Type B pancreatic cell (in vitro differentiated cells): ENCODE results near the gene SCARB1. TPM values are rescaled to one million over a fixed set of nuclear protein-coding genes. Genes with fewer than 3 reads are reported as not detected.

ENCODE experiments used
- DNase-seq: peaks from one replicate; pipeline ENCODE4 v3.0.0; 2021; ENCODE audit warnings: mixed read lengths; ENCODE audit not compliant: unreplicated experiment; ENCODE audit errors: extremely low spot score
- H3K27ac Mint-ChIP-seq: 2 replicates; pipeline ENCODE4 v1.8.0; 2021; ENCODE audit warnings: mild to moderate bottlenecking, mixed read lengths
- H3K27me3 Mint-ChIP-seq: 2 replicates; pipeline ENCODE4 v1.8.0; 2021; ENCODE audit warnings: mixed read lengths
- H3K36me3 Mint-ChIP-seq: 2 replicates; pipeline ENCODE4 v1.8.0; 2021; ENCODE audit warnings: mixed read lengths
- H3K4me1 Mint-ChIP-seq: one replicate; pipeline ENCODE4 v1.8.0; 2021; ENCODE audit warnings: mixed read lengths; ENCODE audit not compliant: unreplicated experiment
- H3K4me3 Mint-ChIP-seq: 2 replicates; pipeline ENCODE4 v1.8.0; 2021; ENCODE audit warnings: mild to moderate bottlenecking, mixed read lengths
- H3K9me3 Mint-ChIP-seq: 2 replicates; pipeline ENCODE4 v1.8.0; 2021; ENCODE audit warnings: mixed read lengths
- total RNA-seq: library from RNA; stranded (reverse); gene quantifications from 2 replicates; pipeline ENCODE4 v1.2.1, GENCODE V29; 2021; ENCODE audit warnings: low replicate concordance
- TF ChIP-seq, protein P1 (sequence below): fragments of 200-600 bp; sonication (generic); conservative IDR thresholded peaks from 2 replicates; pipeline ENCODE4 v1.5.0; 2021; ENCODE audit warnings: antibody characterized with exemption, mild to moderate bottlenecking

SCARB1 gene
- total RNA-seq, 1 donor from 2014 or later: 23.4 TPM

DNA sequence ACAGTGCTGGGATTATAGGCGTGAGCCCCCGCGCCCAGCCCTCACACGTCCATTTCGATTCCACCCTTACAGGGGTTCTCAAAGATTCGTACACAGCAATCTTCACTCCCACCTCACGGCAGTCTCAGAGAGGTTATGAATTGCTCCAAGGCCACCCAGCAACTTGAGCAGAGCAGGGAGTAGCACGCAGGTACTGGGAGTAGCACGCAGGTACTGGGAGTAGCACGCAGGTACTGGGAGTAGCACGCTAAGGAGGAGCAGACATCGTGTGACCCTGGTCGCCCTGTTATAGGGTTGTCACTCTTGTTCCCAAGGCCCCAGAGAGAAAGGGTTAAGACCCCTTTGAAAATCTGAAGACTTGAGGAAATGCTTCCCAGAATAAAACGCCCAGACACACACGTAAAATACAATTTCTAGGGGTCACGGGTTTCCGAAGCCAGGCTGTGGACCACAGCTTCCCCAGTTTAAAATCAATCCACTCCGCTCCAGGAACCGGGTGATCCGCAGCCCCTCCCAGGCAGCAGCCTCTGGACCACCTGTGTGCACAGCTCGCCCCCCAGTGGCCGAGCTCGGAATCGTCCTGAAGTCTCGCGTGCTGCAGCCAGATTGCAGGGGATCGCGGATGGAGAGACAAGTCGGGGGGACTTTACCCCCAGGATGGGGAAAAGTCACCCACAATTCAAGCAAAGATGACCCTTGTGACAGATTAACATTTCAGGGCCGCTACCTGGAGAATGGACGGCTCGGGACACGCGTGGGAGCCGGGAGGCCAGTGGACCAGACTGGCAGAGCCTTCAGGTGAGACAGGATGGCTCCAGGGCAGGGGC is 92.0 kb downstream of the SCARB1 start:
- no peaks in the 10 kb centered on the region for H3K36me3 Mint-ChIP-seq
- peak; percentile 91 for DNase-seq
- TF ChIP-seq, protein P1, sequence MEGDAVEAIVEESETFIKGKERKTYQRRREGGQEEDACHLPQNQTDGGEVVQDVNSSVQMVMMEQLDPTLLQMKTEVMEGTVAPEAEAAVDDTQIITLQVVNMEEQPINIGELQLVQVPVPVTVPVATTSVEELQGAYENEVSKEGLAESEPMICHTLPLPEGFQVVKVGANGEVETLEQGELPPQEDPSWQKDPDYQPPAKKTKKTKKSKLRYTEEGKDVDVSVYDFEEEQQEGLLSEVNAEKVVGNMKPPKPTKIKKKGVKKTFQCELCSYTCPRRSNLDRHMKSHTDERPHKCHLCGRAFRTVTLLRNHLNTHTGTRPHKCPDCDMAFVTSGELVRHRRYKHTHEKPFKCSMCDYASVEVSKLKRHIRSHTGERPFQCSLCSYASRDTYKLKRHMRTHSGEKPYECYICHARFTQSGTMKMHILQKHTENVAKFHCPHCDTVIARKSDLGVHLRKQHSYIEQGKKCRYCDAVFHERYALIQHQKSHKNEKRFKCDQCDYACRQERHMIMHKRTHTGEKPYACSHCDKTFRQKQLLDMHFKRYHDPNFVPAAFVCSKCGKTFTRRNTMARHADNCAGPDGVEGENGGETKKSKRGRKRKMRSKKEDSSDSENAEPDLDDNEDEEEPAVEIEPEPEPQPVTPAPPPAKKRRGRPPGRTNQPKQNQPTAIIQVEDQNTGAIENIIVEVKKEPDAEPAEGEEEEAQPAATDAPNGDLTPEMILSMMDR: peak; percentile 98
- H3K9me3 Mint-ChIP-seq: no peaks in the 10 kb centered on the region
- H3K27ac Mint-ChIP-seq: peak overlapping the region; percentile 26
- peak overlapping the region; percentile 65 for H3K4me3 Mint-ChIP-seq
- peaks cover 6% of the 10 kb centered on the region for H3K27me3 Mint-ChIP-seq
- peaks cover 27% of the 10 kb centered on the region for H3K4me1 Mint-ChIP-seq

DNA sequence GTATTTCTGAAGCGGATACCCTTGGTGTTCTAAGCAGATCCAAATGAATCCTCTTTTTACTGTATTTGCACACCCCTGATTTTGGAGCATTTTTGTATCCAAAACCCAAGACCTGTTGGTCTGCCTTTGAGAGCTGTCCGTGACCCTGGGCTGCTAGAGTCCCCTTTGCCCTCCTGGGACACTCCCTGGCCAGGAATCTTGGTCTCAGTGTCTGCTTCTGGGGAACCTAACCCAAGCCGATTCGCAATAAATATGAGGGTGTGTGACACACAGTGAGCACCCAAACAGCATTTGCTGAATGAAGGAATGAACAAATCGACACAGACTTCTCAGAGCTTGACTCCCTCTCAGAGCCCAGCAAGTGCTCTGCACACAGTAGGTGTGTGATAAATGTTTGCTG is 92.9 kb downstream of the SCARB1 start:
- H3K27ac Mint-ChIP-seq: no peak overlapping the region
- H3K4me3 Mint-ChIP-seq: no peak overlapping the region
- TF ChIP-seq, protein P1: no peak
- H3K36me3 Mint-ChIP-seq: no peaks in the 10 kb centered on the region
- no peaks in the 10 kb centered on the region for H3K9me3 Mint-ChIP-seq
- peaks cover 6% of the 10 kb centered on the region for H3K27me3 Mint-ChIP-seq
- no peak for DNase-seq
- H3K4me1 Mint-ChIP-seq: peaks cover 30% of the 10 kb centered on the region

DNA sequence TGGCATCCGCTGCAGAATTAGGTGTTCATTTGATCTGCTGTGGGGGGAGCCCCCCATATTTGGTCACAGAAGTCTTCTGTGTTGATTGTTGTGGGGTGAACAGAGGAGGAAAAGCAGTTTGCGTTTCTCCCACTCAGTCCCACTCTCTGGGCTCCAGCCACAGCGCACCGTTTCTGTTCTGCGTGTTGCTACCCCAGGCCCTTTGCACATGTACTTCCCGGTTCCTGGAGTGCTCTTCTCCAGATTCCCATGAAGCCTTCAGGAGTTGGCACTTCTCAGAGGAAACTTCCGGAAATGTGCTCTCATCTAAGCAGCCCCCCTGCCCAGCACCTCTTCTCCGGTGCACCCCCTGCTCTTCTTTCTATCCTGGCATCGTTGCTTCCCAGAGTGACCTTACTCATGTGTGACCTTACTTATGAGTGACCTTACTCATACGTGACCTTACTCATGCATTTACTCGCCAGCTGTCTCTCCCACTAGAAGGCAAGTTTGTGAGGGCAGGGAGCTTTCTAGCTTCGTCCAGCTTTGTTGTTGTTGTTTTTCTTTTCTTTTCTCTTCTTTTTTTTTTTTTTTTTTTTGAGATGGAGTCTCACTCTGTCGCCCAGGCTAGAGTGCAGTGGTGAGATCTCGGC is 93.7 kb downstream of the SCARB1 start:
- H3K36me3 Mint-ChIP-seq: no peaks in the 10 kb centered on the region
- H3K4me1 Mint-ChIP-seq: peaks cover 30% of the 10 kb centered on the region
- TF ChIP-seq, protein P1: no peak
- DNase-seq: no peak
- no peak overlapping the region for H3K4me3 Mint-ChIP-seq
- H3K27me3 Mint-ChIP-seq: peaks cover 5% of the 10 kb centered on the region
- no peak overlapping the region for H3K27ac Mint-ChIP-seq
- no peaks in the 10 kb centered on the region for H3K9me3 Mint-ChIP-seq

DNA sequence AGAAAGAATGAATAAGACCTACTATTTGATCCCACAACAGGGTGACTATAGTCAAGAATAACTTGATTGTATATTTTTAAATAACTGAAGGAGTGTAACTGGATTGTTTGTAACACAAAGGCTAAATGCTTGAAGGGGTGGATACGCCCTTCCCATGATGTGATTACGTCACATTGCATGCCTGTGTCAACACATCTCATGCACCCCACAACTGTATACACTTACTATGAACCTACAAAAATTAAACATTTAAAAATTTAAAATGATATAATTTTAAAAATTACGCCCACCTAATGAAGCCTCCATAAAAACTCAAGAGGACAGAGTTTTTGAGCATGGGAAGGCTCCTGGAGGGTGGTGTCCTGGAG is 94.5 kb downstream of the SCARB1 start:
- TF ChIP-seq, protein P1: no peak
- Mint-ChIP-seq H3K4me3 (no peak overlapping the region), H3K27me3 (peaks cover 3% of the 10 kb centered on the region), H3K4me1 (peaks cover 34% of the 10 kb centered on the region), H3K36me3 (peaks cover 4% of the 10 kb centered on the region), H3K27ac (peak overlapping the region; percentile 13), H3K9me3 (peaks cover 4% of the 10 kb centered on the region)
- no peak for DNase-seq

DNA sequence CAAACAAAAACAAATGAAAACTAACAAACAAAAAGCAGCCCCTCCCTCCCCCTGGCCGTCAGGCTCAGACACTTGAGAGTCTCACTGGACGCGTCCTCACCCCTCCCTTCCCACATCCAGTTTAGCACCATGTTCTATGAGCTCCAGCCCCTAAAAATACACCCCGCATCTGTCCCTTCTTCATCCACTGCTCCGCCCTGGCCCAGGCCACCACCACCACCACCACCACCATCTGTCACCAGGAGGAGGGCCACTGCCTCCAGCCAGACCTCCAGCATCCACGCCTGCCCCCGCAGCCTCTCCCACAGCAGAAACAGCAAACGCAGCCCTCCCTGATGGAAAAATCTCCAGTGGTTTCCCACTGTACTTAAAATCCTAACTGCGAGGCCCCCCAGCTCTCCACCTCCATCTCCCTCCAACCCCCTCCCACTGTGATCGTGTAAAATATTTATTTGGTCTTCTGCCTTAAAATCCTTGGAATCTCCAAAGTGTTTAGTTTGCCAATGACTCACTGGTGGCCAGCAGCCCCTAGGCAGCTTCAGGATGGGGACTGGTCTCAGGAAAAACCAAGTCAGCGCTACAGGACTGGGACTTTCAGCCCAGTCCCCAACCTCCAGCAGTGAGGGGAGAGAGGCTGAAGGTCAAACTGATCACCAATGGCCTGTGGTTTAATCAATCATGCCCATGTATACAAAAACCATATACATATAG is 95.1 kb downstream of the SCARB1 start:
- TF ChIP-seq, protein P1: no peak
- H3K4me3 Mint-ChIP-seq: no peak overlapping the region
- no peak for DNase-seq
- H3K9me3 Mint-ChIP-seq: peaks cover 4% of the 10 kb centered on the region
- peaks cover 34% of the 10 kb centered on the region for H3K4me1 Mint-ChIP-seq
- H3K27me3 Mint-ChIP-seq: peaks cover 3% of the 10 kb centered on the region
- peaks cover 4% of the 10 kb centered on the region for H3K36me3 Mint-ChIP-seq
- H3K27ac Mint-ChIP-seq: peak overlapping the region; percentile 13
